Activated naive CD8-positive, alpha-beta T cell treated with anti-CD3 and anti-CD28 coated beads, Interleukin-2, amount 10 ng/mL, durations not matched to agents 7 days and 5 days (primary cell): ENCODE data around the gene PRPF6. TPM values are rescaled to one million over a fixed set of nuclear protein-coding genes. Genes with fewer than 3 reads are reported as not detected.
A peak's percentile ranks its signal among the peaks of the same experiment; 100 is the strongest.

Experiments used
- ATAC-seq: fragments of 150-1000 bp; cut with Tn5 transposase; one replicate; pipeline ENCODE4 v1.10.0; 2021; ENCODE audit warnings: low read depth, moderate library complexity
- POLR2A ChIA-PET: fragments of 350-600 bp; sonication (Branson Sonifier 250); formaldehyde crosslinking; loops from one replicate; lab custom pipeline; 2021; ENCODE audit warnings: antibody characterized with exemption; lab: Charles Lee
- DNase-seq: peaks from one replicate; pipeline ENCODE4 v3.0.0; 2021
- H3K27ac Mint-ChIP-seq: one replicate; pipeline ENCODE4 v1.8.0; 2022; ENCODE audit warnings: mild to moderate bottlenecking, mixed read lengths
- H3K27me3 Mint-ChIP-seq: one replicate; pipeline ENCODE4 v1.8.0; 2022; ENCODE audit warnings: mild to moderate bottlenecking, moderate library complexity, mixed read lengths
- H3K36me3 Mint-ChIP-seq: one replicate; pipeline ENCODE4 v1.8.0; 2021; ENCODE audit warnings: mild to moderate bottlenecking, mixed read lengths
- H3K4me1 Mint-ChIP-seq: one replicate; pipeline ENCODE4 v1.8.0; 2021; ENCODE audit warnings: mixed read lengths
- H3K4me3 Mint-ChIP-seq: one replicate; pipeline ENCODE4 v1.8.0; 2022; ENCODE audit warnings: mild to moderate bottlenecking, moderate library complexity, mixed read lengths
- H3K9me3 Mint-ChIP-seq: one replicate; pipeline ENCODE4 v1.8.0; 2021; ENCODE audit warnings: mixed read lengths
- total RNA-seq, 2 experiments: library from RNA; stranded (reverse); gene quantifications; one replicate each; pipeline ENCODE4 v1.2.3, GENCODE V29; 2021

The PRPF6 gene
- total RNA-seq, 2 experiments from 2014 or later, result 76.7 to 78.4 TPM

DNA sequence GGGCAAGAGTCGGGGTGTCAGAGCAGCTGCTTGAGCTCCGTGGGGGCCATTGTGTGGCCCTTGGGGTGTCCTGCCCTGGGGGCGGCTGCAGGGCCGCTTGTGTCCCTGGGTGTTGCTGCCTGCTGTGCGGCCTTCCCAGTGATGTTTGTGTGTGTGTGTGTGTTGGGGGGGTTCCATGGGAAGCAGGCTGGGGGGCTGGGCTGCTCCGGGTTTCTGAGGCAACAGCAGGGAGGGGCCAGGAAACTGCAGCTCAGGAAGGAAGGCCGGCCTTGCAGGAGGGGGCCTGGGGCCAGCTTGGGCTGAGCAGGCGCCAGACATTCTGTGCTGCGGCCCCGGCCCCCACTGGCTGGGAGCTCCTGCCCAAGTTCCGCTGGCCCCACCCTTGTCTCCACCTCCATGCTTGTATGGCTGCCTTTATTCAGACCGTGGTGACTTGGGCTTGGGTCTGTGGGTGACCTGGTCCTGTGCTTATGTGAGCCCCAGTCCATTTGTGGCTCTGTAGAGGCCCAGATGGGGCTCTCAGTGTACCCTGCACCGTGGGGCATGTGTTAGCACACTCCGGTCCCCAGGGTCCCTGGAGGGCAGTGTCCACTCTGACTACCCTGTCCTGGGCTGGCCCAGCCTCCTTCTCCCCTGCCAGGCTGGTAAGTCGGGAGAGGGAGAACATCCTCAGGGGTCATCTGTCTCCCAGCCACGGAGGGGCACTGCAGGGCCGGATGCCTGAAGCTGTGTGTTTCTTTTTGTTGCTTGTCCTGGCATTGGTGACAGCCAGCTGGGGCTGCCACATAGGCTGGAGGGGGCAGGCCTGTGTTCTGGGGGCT lies 73.1 kb downstream of the PRPF6 start:
- POLR2A ChIA-PET, result interaction anchor here (0.6 to 4.7 kb wide), 4 partner anchors 10 to 142 kb away, joined by 3 to 26 read pairs (median 14); no protein-coding TSS in a partner anchor
- ATAC-seq (no peak), DNase-seq (no peak)
- Mint-ChIP-seq H3K36me3 (no peaks in the 10 kb centered on the region), H3K9me3 (no peaks in the 10 kb centered on the region), H3K27ac (no peak overlapping the region), H3K4me1 (peaks cover 10% of the 10 kb centered on the region), H3K4me3 (no peak overlapping the region), H3K27me3 (peaks cover 9% of the 10 kb centered on the region)

DNA sequence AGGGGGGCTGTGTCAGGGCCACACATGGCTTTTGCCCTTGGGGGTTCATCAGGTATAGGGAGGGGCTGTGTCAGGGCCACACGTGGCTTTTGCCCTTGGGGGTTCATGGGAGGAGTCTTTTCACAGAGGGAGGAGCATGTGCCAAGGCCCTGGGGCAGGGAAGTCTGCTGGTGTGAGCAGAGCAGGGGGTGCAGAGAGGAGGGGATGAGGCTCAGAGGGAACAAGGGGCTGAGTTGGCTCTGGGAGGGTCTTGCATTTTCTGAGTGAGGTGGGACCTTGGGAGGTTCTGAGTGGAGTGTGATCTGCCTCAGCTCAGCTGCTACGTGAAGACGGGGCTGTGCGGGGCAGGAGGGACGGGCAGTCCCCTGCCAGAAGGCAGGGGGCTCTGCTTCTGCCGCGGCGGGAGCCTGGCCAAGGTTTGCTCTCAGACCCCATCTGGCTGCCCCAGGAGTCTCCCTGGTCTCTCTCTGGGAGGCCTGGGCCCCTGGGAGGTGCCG lies 74.5 kb downstream of the PRPF6 start:
- no peak for ATAC-seq
- H3K27me3 Mint-ChIP-seq, result peaks cover 5% of the 10 kb centered on the region
- H3K9me3 Mint-ChIP-seq, result no peaks in the 10 kb centered on the region
- H3K36me3 Mint-ChIP-seq, result no peaks in the 10 kb centered on the region
- H3K4me1 Mint-ChIP-seq, result peaks cover 12% of the 10 kb centered on the region
- H3K27ac Mint-ChIP-seq, result peak overlapping the region; percentile 60
- POLR2A ChIA-PET, result interaction anchor here (0.7 to 4.7 kb wide), 4 partner anchors 15 to 74 kb away, joined by 3 to 23 read pairs (median 4); partner anchors contain the start of gene RGS19
- H3K4me3 Mint-ChIP-seq, result no peak overlapping the region
- DNase-seq, result no peak

DNA sequence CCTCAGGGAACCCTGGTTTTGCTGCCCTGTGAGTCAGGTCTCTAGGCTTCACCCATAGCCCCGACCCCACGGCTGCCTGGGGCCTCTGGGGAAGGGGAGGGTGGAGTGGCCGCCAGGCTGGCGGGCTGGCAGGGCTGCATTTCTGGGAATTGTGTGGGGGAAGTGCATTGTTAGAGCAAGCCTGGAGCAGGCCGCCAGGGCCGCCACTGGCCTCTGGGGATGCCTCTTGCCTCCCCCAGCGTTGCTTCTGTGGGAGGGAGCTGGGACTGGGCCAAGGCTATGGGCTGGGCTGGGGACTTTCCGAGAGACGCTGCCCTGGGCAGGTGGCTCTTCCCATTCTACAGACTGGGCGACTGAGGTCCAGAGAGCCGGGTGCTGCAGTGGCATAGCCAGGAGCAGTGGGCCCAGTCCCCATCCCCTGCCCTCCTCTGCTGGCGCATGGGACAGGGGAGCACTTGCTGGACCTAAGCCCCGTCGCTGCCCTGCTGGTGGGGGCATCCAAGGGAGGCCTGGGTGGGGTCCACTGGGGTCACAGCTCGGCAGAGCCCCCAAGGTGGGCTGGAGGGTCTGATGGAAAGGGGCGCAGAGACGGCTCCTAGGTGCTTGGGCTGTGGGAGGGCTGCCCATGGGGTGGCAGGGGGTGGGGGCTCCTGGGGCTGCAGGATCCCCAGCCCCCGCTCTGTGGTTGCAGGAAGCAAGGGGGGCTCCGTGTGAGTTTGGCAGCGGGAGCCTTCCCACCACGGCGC lies 75.1 kb downstream of the PRPF6 start:
- Mint-ChIP-seq H3K27ac (no peak overlapping the region), H3K4me1 (peaks cover 12% of the 10 kb centered on the region), H3K27me3 (peaks cover 5% of the 10 kb centered on the region), H3K9me3 (no peaks in the 10 kb centered on the region), H3K4me3 (no peak overlapping the region), H3K36me3 (no peaks in the 10 kb centered on the region)
- DNase-seq (no peak), ATAC-seq (no peak)
- POLR2A ChIA-PET, result interaction anchor here (1.2 to 2.8 kb wide), 4 partner anchors 15 to 76 kb away, joined by 3 to 16 read pairs (median 10); partner anchors contain the start of genes PRPF6, RGS19 and SAMD10

DNA sequence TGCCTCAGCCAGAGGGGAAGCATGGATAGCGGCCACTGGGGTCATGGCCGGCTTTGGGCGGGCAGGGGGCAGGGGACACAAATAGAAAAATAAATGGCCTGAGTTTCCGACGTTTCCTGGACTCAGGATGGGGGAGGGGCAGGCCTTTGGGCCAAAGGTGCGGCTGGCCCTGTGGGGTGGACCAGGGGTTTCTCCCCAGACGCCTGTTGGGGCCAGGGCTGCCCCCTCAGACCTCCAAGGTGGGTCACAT lies 75.6 kb downstream of the PRPF6 start:
- DNase-seq (no peak), ATAC-seq (no peak)
- H3K36me3 Mint-ChIP-seq, result no peaks in the 10 kb centered on the region
- peaks cover 12% of the 10 kb centered on the region for H3K4me1 Mint-ChIP-seq
- POLR2A ChIA-PET, result interaction anchor here (2.0 to 2.8 kb wide), 3 partner anchors 16 to 76 kb away, joined by 8 to 16 read pairs (median 12); partner anchors contain the start of genes PRPF6 and SAMD10
- no peak overlapping the region for H3K4me3 Mint-ChIP-seq
- H3K9me3 Mint-ChIP-seq, result no peaks in the 10 kb centered on the region
- H3K27me3 Mint-ChIP-seq, result peaks cover 5% of the 10 kb centered on the region
- peak overlapping the region; percentile 90 for H3K27ac Mint-ChIP-seq

DNA sequence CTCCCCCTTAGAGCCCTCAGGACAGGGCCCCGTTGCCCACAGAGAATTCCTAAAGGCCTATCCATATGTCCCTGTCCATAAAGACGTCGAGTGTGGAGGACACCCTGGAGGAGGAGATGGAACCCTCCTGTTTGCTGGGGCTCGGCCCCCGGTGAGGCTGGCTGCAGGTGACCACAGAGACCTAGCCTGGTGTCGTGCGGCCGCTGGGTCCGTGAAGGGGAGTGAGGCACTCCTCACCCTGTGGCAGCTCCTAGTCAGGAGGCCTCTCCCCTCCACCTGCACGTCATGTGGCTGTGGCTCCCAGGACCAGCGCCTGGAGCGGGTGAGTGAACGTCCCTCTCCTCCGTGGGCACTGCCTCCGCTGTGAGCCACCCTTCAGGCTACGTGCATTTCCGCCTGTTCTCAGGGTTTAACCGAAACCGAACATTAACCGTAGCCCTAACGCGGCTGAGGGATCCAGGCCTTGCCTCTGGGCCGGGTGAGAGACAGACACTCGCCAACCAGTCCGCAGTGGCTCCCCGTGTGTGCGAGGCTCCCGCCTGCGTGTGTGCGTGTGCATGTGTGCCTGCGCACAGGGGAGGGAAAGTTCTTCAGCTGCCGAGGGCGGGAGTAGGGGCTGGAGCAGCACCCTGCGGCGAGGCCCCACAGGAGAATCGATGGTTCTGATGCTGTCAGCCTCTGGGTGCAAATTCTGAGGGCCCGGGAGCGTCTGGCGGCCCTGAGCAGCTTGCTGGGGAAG lies 76.1 kb downstream of the PRPF6 start:
- peak overlapping the region; percentile 82 for H3K4me3 Mint-ChIP-seq
- peaks cover 13% of the 10 kb centered on the region for H3K4me1 Mint-ChIP-seq
- H3K27me3 Mint-ChIP-seq, result peaks cover 3% of the 10 kb centered on the region
- no peak for DNase-seq
- H3K36me3 Mint-ChIP-seq, result no peaks in the 10 kb centered on the region
- no peaks in the 10 kb centered on the region for H3K9me3 Mint-ChIP-seq
- POLR2A ChIA-PET, result interaction anchor here (0.8 to 2.8 kb wide), 6 partner anchors 15 to 77 kb away, joined by 3 to 16 read pairs (median 6); partner anchors contain the start of genes OPRL1, PRPF6, RGS19 and SAMD10
- peak; percentile 62 for ATAC-seq
- H3K27ac Mint-ChIP-seq, result peak overlapping the region; percentile 90

DNA sequence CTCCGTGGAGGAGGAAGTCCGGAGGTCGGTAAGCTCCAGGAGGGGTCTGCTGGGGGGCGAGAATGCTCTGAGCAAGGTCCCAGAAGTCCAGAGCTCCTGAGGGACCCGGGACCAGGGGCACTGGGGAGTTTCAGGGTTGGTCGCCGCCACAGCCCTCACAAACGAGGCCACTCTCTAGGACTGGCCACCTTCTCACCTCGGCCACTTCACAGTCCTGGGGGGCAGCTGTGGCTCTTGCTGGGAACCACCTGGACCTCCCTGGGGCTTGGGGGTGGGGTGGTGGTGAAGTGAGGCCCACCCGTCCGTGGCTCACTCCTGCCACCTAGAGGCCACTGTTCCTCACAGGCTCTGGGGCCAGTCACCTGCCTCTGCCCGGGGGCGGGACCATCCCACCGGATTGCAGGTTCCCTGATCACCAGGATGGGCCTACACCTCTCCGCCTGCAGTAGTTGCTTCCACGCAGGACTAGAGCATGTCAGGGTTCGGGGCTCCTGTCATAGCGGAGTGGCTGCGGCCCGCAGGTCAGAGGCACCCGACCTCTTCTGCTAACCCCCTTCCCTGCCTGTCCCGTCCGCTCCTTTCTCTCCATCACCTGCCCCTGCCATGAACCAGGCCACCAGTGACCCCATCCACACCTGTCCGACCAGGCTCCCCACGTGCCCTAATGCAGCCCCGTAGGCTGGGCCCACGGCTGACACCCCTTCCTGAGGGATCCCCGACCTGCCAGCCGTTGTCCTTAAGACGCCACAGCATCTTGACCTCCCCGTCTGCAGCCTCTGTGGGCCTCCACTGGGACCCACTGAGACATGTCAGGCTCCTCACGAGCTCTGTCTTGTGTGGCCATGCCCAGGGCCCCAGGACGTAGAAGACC lies 76.9 kb downstream of the PRPF6 start:
- Mint-ChIP-seq H3K27me3 (peaks cover 3% of the 10 kb centered on the region), H3K36me3 (no peaks in the 10 kb centered on the region), H3K4me1 (peaks cover 15% of the 10 kb centered on the region), H3K27ac (peak overlapping the region; percentile 90), H3K9me3 (no peaks in the 10 kb centered on the region), H3K4me3 (peak overlapping the region; percentile 82)
- POLR2A ChIA-PET, result interaction anchor here (0.8 to 2.8 kb wide), 6 partner anchors 16 to 77 kb away, joined by 3 to 16 read pairs (median 6); partner anchors contain the start of genes OPRL1, PRPF6, RGS19 and SAMD10
- ATAC-seq (peak; percentile 75), DNase-seq (peak; percentile 89)

DNA sequence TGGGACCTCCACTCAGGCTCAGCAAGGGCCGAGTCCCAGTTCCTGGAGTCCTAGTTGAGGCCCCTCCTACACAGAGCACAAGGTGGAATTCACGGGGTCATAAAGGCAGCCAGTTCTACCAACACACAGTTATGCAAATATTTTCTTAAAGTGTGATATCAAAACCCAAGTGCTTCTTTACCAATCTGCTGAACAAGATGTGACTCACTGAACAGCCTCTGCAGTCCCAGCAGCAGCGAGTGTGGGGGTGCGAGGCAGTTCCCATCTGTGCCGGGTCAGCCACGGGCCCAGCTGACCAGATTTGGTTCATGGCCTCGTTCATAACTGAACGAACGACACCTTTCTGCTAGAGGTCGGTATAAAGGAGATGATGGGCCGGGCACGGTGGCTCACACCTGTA lies 77.6 kb downstream of the PRPF6 start:
- Mint-ChIP-seq H3K27ac (no peak overlapping the region), H3K4me1 (peaks cover 15% of the 10 kb centered on the region), H3K9me3 (no peaks in the 10 kb centered on the region), H3K4me3 (peak overlapping the region; percentile 82), H3K36me3 (no peaks in the 10 kb centered on the region), H3K27me3 (no peaks in the 10 kb centered on the region)
- POLR2A ChIA-PET, result interaction anchor here (1.1 to 2.8 kb wide), 4 partner anchors 18 to 78 kb away, joined by 3 to 16 read pairs (median 10); partner anchors contain the start of genes PRPF6 and SAMD10
- ATAC-seq, result no peak
- no peak for DNase-seq

DNA sequence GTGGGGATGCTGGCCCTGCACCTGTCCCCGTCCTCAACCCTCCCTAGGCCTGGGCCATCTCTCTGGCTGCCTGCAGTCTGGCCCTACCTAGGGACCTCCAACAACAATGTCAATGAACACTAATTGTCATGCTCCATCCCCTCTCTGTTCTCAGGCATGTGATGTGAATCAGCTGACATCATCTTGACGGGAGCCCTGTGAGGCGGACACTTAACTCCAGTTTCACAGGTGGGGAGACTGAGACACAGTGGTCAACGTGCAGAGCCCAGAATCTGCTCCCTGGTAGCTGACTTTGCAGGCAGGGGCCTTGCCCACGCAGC lies 81.3 kb downstream of the PRPF6 start:
- Mint-ChIP-seq H3K27me3 (no peaks in the 10 kb centered on the region), H3K4me1 (peaks cover 40% of the 10 kb centered on the region), H3K4me3 (peak overlapping the region; percentile 95), H3K9me3 (no peaks in the 10 kb centered on the region), H3K27ac (peak overlapping the region; percentile 36), H3K36me3 (no peaks in the 10 kb centered on the region)
- POLR2A ChIA-PET, result interaction anchor here (0.6 to 3.2 kb wide), 10 partner anchors 9 to 541 kb away, joined by 3 to 16 read pairs (median 4); partner anchors contain the start of genes OPRL1, PRPF6 and RGS19
- DNase-seq, result no peak
- ATAC-seq, result no peak

DNA sequence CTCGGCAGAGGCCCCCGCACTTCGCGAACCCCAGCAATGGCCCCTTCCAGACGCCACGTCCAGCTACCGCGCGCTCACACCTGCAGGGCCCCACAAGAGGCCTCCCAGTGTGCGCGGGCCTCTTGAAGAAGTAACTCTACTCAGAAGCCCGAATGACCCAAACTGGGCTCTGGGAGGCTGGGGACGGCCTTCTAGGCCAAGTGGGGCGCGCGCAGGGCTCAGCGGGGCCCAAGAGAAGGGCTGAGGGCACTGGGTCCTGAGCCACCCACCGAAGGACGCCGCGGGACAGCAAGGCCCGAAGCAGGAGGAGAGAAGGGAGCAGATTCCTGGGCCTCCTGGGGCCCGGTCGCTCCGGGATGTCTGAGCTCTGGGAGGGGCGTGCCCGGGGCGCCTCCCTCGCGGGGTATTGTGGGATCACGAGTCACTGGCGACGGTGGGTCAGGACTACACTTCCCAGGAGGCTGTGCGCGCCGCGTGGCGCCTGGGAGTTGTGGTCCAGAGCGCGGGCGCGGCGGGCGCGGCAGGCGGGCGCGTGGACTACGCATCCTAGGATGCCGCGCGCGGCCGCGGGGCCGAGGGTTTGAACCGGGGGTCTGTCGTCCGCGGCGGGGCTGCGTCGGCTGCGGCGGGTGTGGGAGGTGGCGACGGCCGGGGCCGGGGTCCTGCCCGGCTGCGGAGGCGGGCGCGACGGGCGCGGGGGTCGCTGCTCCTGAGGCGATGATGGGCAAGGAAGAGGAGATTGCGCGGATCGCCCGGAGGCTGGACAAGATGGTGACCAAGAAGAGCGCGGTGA lies 81.9 kb downstream of the PRPF6 start, which contains the start of gene TCEA2:
TSS of gene TCEA2 (plus strand) at position 603 of the 793 bp plus-strand sequence. CDS start at position 718, 115 bp downstream.
- ATAC-seq, result peak; percentile 76
- H3K9me3 Mint-ChIP-seq, result no peaks in the 10 kb centered on the region
- peaks cover 43% of the 10 kb centered on the region for H3K4me1 Mint-ChIP-seq
- H3K36me3 Mint-ChIP-seq, result no peaks in the 10 kb centered on the region
- H3K27ac Mint-ChIP-seq, result peak within 1 kb of the TSS; percentile 89
- DNase-seq, result peak; percentile 96
- POLR2A ChIA-PET, result interaction anchor here (0.6 to 3.2 kb wide), 11 partner anchors 9 to 542 kb away, joined by 3 to 16 read pairs (median 4); partner anchors contain the start of genes OPRL1, PRPF6 and RGS19
- H3K4me3 Mint-ChIP-seq, result peak within 1 kb of the TSS; percentile 95
- H3K27me3 Mint-ChIP-seq, result no peaks in the 10 kb centered on the region

DNA sequence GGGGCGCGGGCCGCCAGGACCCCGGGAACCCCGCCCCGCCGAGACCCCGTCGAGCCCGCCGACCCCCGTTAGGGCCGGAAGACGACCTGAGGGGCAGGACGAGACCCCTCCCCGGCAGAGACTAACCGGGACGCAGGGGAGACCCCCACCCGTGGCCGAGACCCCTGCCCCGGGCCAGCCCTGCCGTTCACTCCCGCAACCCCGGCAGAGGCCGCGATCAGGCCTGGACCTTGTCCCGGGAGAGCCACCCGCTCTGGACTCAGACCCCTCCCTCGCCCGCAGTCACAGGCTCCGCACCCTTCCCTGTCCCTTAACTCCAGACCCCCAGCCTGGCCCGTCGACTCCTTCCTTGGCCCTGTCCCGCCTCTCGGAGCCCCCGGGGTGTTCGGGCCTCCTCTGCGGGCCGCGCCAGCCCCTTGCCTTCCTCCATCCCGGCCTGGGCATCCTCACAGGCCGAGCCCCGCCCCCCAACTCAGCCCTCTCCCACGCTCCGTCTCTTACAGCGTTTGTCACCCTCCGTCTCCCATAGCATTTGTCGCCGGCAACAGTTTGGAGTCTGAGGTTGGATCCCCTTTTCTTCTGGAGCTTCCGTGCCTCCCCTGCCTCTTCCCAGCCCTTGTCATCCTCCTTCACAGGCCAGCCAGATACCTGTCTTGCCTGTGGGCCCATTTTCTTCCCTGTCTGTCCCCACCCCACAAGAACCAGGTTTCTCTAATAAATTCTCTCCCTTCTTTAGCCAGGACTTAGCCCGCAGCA lies 82.6 kb downstream of the PRPF6 start:
- Mint-ChIP-seq H3K9me3 (no peaks in the 10 kb centered on the region), H3K36me3 (no peaks in the 10 kb centered on the region), H3K4me3 (peak overlapping the region; percentile 95), H3K4me1 (peaks cover 44% of the 10 kb centered on the region), H3K27ac (peak overlapping the region; percentile 89), H3K27me3 (no peaks in the 10 kb centered on the region)
- POLR2A ChIA-PET, result interaction anchor here (0.6 to 7.4 kb wide), 11 partner anchors 8 to 542 kb away, joined by 3 to 114 read pairs (median 4); partner anchors contain the start of genes OPRL1, PRPF6 and RGS19
- ATAC-seq (no peak), DNase-seq (no peak)
